Heart right ventricle (tissue), 16 donors: ENCODE results near the gene MTERF4. TPM values are rescaled to one million over a fixed set of nuclear protein-coding genes. Genes with fewer than 3 reads are reported as not detected.

Source experiments
- ATAC-seq, 8 donors: fragments of 200-7000 bp; cut with Tn5 transposase; one replicate each; pipeline ENCODE4 v1.9.1; 2020; ENCODE audit warnings: mild to moderate bottlenecking in 8 of 8, moderate library complexity in 8 of 8, moderate number of reproducible peaks in 1 of 8
- DNase-seq, 2 donors: peaks; one replicate each; pipeline ENCODE4 v3.0.0-alpha.2; 2020
- H3K27ac ChIP-seq, 10 donors: fragments of 200-600 bp; sonication (generic) in 2 of 10; one replicate each; pipeline versions ENCODE4 v1.5.0 to v1.8.0; 2020 to 2022; ENCODE audit warnings: mild to moderate bottlenecking in 3 of 10
- H3K27me3 ChIP-seq, 7 donors: fragments of 200-600 bp; one replicate each; pipeline ENCODE4 v1.8.0; 2021 to 2022; ENCODE audit warnings: mild to moderate bottlenecking in 2 of 7
- H3K36me3 ChIP-seq, 9 donors: fragments of 200-600 bp; sonication (generic) in 1 of 9; one replicate each; pipeline versions ENCODE4 v1.5.0 to v1.8.0; 2020 to 2022; ENCODE audit warnings: mild to moderate bottlenecking in 2 of 9
- H3K4me1 ChIP-seq, 9 donors: fragments of 200-600 bp; sonication (generic) in 1 of 9; one replicate each; pipeline versions ENCODE4 v1.5.0 to v1.8.0; 2020 to 2022; ENCODE audit warnings: mild to moderate bottlenecking in 4 of 9
- H3K4me3 ChIP-seq, 10 donors: fragments of 200-600 bp; sonication (generic) in 2 of 10; one replicate each; pipeline versions ENCODE4 v1.5.0 to v1.8.0; 2020 to 2022; ENCODE audit warnings: mild to moderate bottlenecking in 7 of 10, moderate library complexity in 2 of 10
- H3K9me3 ChIP-seq, 11 donors: fragments of 200-600 bp in 10 of 11; sonication (generic) in 2 of 11; one replicate each; pipeline versions ENCODE4 v1.5.0 to v1.8.0; 2013 to 2022; ENCODE audit warnings: mild to moderate bottlenecking in 2 of 11, control low read depth in 1 of 11, moderate library complexity in 1 of 11
- WGBS, 2 donors: extraction: QIAGEN DNeasy Blood & Tissue Kit; methylation state at CpG; one replicate each; pipeline ENCODE4 v1.1.7; 2013; ENCODE audit warnings: inconsistent platforms in 1 of 2; 5-methylcytosine and 5-hydroxymethylcytosine counted together
- intact Hi-C, 10 donors: fragments of 100-400 bp; cut with DNase I; formaldehyde crosslinking; loops; one replicate each; pipeline versions ENCODE4 v1.11.1 to v1.14.2; 2022
- polyA plus RNA-seq, 2 donors: library from polyadenylated mRNA; stranded (reverse); fragments of 200-250 nt; gene quantifications; one replicate each; pipeline ENCODE4 v1.2.3, GENCODE V29; 2013
- total RNA-seq, 10 donors: library from RNA; stranded (reverse); fragmentation: NEBNext Ultra II Directional in 3 of 10; extraction: Animal tissue kit (Norgen Biotek cat#: 25700) in 3 of 10; gene quantifications; one replicate each; pipeline versions ENCODE4 v1.2.1 to v1.2.4, GENCODE V29; 2021 to 2023
- TF ChIP-seq, protein P1 (sequence below), 9 donors: fragments of 200-600 bp; sonication (generic) in 2 of 9; IDR thresholded peaks; one replicate each; pipeline versions ENCODE4 v1.5.0 to v1.8.0; 2021 to 2022; ENCODE audit warnings: antibody characterized with exemption in 9 of 9, mild to moderate bottlenecking in 5 of 9, moderate library complexity in 1 of 9
- donor health status: Arrhythmogenic right ventricular cardiomyopathy.
- donor health status: ischemic (EF 13 %, LVEDD 7.1; RV severe dilation, severe dysfunction).
- donor health status: healthy with polysubstance abuse.
- donor health status: DM: no; HTN: yes; CAD: no.
- donor health status: DM: no; HTN: no; CAD: no.
- donor health status: ischemic (EF 25% LVEDD 6.9; RV normal size, moderate dysfunction).
- donor health status: ischemic (EF 25% LVEDD 5.7; RV mildly dilated, moderate dysfunction).
- donor health status: healthy.
- donor health status: DM: yes; HTN: yes; CAD: no.
- donor health status: Ischemic cardiomyopathy.
- donor health status: ischemic (EF 35%, LVEDD 5.7; RV mildly dilated, moderate dysfunction).
- donor health status: nonischemic (EF 11% LVEDD 7.7; RV severe dilation, severe dysfunction).
- donor health status: DM: yes; HTN: yes; CAD: no.
- donor health status: PGD.
- donor health status: ischemic (EF 29% LVEDD 5.4; RV normal size, mild dysfunction).
- donor health status: nonischemic (EF 23%, LVEDD 6.1; RV moderate dilation, normal function).

Gene MTERF4
- total and polyA plus RNA-seq, 12 donors = 18.5 to 27.1 (median 23.1) TPM

DNA sequence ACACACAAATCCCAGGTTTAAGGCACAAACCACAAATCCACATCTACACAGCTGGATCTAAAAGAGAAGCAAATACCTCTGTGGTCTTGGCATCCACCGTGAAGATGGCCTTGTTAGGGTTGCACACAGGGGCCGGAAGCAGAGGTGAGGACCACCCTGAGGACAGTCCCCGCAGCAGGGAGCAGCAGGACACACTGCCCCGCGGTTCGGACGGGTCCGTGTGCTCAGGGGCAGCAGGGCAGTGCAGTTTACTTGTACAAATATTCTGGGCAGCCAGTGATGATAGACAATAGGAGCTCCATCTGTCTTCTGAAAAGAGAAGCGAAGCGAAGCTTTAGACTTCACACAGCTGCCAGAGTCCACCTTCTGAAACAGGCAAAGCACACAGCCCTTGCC is 38.4 kb upstream of the MTERF4 start:
- H3K4me1 ChIP-seq = no peaks in the 10 kb centered on the region
- ATAC-seq = no peak
- H3K36me3 ChIP-seq = peaks cover 0 to 26% (median 0%) of the 10 kb centered on the region in 9 donors
- 95% methylated on average over 10 of the region's 10 CpGs for whole genome bisulfite sequencing, 2 donors
- TF ChIP-seq, protein P1, sequence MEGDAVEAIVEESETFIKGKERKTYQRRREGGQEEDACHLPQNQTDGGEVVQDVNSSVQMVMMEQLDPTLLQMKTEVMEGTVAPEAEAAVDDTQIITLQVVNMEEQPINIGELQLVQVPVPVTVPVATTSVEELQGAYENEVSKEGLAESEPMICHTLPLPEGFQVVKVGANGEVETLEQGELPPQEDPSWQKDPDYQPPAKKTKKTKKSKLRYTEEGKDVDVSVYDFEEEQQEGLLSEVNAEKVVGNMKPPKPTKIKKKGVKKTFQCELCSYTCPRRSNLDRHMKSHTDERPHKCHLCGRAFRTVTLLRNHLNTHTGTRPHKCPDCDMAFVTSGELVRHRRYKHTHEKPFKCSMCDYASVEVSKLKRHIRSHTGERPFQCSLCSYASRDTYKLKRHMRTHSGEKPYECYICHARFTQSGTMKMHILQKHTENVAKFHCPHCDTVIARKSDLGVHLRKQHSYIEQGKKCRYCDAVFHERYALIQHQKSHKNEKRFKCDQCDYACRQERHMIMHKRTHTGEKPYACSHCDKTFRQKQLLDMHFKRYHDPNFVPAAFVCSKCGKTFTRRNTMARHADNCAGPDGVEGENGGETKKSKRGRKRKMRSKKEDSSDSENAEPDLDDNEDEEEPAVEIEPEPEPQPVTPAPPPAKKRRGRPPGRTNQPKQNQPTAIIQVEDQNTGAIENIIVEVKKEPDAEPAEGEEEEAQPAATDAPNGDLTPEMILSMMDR (IDR thresholded peaks at IDR 0.05) = no peak
- intact Hi-C loops = no loop called here
- no peak overlapping the region for H3K27ac ChIP-seq
- no peaks in the 10 kb centered on the region for H3K27me3 ChIP-seq
- H3K9me3 ChIP-seq = no peaks in the 10 kb centered on the region
- no peak for DNase-seq
- no peak overlapping the region for H3K4me3 ChIP-seq

DNA sequence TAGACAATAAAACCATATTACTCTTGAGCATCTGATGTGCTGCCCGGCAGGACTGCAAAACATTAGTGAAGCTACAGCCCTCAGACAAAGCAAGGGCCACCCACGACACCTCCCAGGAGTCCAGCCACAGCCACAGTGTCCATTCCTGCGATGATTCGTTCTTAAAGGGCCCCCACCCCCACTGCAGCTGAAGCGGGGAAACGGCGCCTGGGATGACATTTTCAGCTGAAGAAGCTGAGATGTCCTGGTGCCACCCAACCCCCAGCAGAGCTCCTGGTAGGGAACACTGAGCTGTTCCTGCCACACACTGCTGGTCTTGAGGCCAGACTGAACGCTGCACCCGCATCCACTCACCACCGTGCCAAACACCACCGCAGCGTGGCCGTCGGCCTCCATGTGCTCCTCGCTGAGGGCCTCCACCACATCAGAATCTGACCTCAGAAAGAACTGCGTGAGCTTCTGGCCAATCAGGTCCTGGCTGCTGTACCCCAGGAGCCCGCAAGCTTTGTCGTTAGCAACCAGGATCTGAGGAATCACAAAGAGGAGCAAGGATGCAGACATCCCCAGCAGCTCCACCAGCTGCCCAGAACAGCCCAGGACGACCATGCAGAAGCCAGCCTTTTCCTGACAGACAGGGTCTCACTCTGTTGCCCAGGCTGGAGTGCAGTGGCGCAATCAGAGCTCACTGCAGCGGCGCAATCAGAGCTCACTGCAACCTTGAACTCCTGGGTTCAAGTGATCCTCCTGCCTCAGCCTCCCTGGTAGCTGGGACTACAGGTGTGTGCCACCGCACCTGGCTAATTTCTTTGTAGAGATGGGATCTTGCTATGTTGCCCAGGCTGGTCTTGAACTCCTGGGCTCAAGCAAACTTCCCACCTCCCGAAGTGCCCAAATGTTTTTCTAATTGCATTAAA is 37.7 kb upstream of the MTERF4 start:
- Histone ChIP-seq H3K4me3 (no peak overlapping the region), H3K4me1 (no peaks in the 10 kb centered on the region), H3K27ac (no peak overlapping the region), H3K27me3 (no peaks in the 10 kb centered on the region), H3K36me3 (peaks cover 0 to 26% (median 0%) of the 10 kb centered on the region in 9 donors), H3K9me3 (no peaks in the 10 kb centered on the region)
- intact Hi-C loops = no loop called here
- TF ChIP-seq, protein P1 (IDR thresholded peaks at IDR 0.05) = no peak
- no peak for DNase-seq
- WGBS, 2 donors = 96% methylated on average over 24 of the region's 24 CpGs
- no peak for ATAC-seq

- Histone ChIP-seq H3K27me3 (no peaks in the 10 kb centered on the region), H3K27ac (no peak overlapping the region), H3K4me3 (no peak overlapping the region), H3K4me1 (no peaks in the 10 kb centered on the region), H3K9me3 (no peaks in the 10 kb centered on the region), H3K36me3 (peaks cover 0 to 26% (median 0%) of the 10 kb centered on the region in 9 donors)
- DNase-seq (no peak), ATAC-seq (no peak)
- TF ChIP-seq, protein P1 (IDR thresholded peaks at IDR 0.05) = no peak
- intact Hi-C loops = no loop called here
- WGBS, 2 donors = 99% methylated on average over 16 of the region's 16 CpGs
Observed at GRCh38 chr2:241138471-241138870, 36.4 kb upstream of the MTERF4 start.

DNA sequence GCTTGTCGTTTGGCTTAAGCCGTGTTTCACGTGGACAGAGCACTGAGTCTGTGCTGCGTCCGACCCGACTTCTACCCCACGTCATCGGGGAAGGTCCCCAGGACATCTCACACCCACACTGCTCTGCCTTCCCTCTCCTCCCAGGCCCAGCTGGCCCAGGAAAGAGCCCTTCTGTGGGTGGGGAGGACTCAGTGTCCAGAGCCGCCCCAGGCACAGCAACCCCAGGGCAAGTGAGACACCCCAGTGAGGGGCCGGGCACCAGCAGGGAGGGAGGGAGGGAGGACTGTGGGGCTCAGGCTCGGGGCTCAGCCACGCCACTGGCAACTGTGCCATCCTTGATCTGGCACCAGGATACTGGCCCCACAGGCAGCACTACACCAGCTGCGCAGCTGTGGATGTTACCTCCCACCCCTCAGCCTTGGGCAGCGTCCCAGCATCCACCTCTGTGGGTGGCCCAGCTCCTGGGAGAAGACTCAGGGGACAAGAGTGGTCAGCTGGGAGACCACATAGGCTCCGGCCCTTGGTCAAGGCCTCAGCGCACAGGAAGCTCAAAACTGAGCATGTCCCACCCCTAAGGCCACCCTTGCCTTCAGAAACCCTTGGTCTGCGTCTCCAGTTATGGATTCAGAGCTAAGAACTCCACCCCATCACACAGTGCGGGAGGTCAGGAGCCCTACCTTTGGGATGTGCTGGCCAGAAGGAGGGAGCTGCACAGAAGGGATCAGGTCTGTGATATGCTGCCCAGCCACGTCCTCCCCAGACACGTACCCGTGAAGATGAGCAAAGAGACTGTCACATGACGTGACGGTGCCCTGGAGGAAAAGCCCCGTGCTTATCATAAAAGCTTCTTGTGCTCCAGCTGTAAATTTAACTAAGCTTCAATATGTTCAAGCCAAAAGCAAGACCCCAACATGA is 35.4 kb upstream of the MTERF4 start:
- Histone ChIP-seq H3K36me3 (peaks cover 0 to 26% (median 0%) of the 10 kb centered on the region in 9 donors), H3K27me3 (no peaks in the 10 kb centered on the region), H3K4me3 (no peak overlapping the region), H3K27ac (no peak overlapping the region), H3K9me3 (no peaks in the 10 kb centered on the region), H3K4me1 (no peaks in the 10 kb centered on the region)
- TF ChIP-seq, protein P1 (IDR thresholded peaks at IDR 0.05) = no peak
- peak in 1 of 8 donors; percentile 10 for ATAC-seq
- intact Hi-C loops = no loop called here
- no peak for DNase-seq
- WGBS, 2 donors = 89 to 92% methylated on average over 24 of the region's 24 CpGs
